Stimulated activated CD4-positive, alpha-beta T cell treated with anti-CD3 and anti-CD28 coated beads, Interleukin-2, amount 100 ng/mL, for 4 hours (primary cell): ENCODE results near the gene FGF14.
"Not testable (repeated sequence)": the region's sequence is repeated elsewhere in the genome, so short reads cannot be mapped to it uniquely, and the experiment has no call there.

Experiments
- DNase-seq: peaks from one replicate; pipeline ENCODE4 v3.0.0-alpha.2; 2020; ENCODE audit warnings: low read depth

Gene FGF14

DNA sequence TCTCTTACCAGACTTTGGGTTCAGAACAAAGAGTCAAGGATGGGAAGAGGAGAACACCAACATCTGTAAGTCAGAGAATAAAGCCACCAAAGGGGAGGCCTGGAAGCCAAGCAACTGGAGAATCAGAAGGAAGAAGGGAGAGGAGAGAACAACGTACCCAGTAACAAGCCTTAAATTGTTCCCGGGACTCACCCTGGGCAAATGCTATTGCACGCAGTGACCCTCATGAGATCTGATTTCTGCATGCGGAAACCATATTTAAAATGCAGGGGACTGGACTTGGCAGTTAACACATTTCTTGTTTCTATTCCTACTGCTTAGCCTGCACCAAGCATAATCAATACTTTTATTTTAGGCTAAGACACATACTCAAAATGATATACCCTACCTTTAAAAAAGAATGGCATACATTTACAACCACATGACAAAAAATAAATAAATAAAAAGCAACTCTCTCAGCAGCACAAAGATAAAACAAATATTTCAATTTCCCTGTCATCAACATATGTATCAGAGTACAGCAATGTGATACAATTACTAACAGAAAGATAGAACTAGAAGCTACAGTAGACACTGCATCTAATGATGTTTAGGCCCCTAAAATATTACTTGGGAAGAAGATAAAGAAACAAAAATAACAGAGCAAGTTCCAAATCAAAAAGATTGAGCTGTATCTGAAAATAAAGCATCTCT is 534.8 kb downstream of the FGF14 start:
- DNase-seq = no peak

- DNase-seq = no peak
Observed at GRCh38 chr13:101858860-101859259, 543.0 kb downstream of the FGF14 start.

GRCh38 chr13:101846701-101847100 is 555.1 kb downstream of the FGF14 start:
- no peak for DNase-seq

DNA sequence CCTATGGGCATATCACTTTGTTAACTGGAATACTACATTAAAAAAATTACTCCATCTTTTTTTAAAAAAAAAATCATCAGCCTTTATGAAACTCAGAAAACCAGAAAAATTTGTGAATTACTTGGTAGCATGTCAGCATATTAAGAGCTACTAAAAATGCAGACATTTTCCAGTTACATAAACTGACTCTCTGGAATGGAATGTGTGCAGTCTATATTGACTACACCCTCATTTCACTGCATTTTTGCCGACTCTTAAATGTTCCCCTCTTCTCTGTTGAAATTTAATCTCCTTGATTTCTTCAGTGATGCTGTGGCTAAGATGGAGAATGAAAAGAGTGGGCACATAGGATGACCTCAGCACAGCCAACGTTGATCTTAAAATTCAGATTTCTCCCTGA is 555.6 kb downstream of the FGF14 start:
- DNase-seq = no peak

DNA sequence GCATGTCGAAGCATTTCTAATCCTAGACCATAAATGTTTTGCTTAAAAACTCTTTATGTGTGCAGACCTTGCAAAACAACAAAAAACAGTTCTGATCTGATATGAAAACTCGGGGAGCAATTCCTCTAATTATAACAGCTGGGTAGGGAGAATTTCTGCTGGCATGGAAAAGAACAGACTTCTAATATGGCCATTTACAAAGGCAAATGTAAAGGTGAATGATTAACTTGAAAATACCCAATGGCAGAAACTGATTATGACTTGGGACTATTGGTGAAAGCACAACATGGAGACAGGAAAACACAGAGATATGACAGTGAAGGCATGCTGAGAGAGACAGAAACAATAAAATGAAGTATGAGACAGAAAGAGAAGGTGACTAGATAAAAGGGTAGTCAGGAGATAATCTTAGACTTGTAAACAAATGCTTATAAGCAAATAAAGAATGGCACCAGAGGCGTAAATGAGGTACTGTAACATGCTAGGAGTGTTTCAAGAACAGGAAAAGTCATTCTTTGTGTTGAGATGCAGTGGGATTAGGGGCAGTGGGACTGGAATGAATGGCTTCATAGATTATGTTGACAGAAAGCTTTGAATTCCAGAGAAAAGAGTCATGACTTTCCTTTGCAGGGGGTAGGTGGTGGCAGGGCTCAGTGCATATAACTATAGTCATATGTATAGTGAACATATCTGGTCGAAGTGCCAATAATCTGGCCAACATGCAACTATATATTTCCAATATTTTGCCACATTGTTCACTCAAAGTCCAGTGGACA is 556.4 kb downstream of the FGF14 start:
- DNase-seq = no peak

GRCh38 chr13:101841698-101842097 is 560.1 kb downstream of the FGF14 start:
- DNase-seq = no peak

DNA sequence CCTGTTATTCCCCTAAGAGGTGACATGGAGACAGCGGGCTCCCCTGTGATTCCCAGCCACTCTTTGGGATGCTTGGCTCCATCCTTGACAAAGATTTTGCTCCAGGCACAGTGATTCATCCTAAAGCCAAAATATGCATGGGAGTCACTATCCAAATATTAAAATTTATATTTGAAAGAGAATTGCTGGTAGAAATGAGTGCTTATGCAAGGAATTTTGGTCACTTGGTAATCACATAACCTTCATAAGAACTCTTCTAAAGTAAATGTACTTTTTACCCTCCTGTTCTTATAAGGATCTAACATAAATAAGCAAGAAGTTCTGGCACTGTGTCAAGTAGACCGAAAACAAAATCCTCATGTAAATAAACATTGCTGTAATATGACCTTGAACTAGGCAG is 563.5 kb downstream of the FGF14 start:
- no peak for DNase-seq

- not testable (repeated sequence) for DNase-seq
Observed at GRCh38 chr13:101837778-101838177, 564.1 kb downstream of the FGF14 start.

DNA sequence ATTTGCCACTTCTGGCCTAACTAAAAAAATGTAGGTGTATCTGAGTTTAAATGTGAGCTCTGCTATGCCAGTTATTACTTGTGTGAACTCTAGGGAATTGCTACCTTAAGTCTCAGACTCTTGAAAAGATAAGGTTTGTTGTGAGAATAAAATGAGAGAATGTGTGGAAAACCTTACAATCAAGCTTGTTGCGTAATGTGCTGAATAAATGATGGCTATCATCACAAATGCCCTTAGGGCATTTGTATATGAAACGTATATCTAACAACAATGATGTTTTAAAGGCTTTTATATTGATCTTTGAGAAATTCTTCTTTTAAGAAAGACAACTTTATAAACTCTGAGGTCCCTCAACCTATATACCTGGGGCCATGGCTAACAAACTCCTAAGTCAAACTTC is 564.6 kb downstream of the FGF14 start:
- DNase-seq = no peak

DNA sequence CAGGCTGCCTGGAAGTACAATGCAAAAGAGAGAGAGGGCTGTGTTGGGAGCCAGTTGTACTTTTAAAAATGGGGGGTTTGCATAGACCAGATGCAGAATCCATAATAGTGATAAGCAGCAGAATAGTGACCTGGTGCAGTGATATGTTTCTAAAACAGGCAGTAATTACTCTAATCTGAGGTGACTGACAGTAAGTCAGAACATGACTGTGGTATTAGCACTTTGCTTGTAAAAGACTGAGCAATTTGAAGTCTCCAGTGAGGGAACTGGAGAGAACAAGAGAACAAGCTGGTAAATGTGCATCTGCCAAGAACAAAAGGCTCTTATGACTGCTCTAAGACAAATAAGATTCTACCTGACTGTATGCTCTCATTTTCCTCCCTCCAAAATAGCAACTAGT is 565.9 kb downstream of the FGF14 start:
- no peak for DNase-seq

- no peak for DNase-seq
Observed at GRCh38 chr13:101833671-101834070, 568.2 kb downstream of the FGF14 start.

DNA sequence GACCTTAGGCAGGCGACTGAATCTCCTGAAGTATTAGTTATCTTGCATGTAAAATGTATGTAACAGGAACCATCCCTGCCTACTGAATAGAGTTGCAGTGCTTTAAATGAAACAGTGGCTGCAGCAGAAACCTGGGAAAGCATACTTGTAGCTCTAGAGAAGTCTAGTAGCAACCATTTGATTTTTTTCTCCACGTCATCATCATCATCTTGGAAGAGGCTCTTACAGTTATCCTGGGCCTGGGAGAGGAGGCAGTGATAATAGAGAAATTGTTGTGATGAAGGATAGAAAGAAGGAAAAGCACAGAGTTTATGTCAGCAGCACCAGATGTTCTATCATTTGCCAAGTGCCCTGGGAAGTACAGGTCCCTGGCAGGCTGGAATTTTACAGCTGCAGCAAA is 571.8 kb downstream of the FGF14 start:
- DNase-seq = no peak

GRCh38 chr13:101829484-101829883 is 572.4 kb downstream of the FGF14 start:
- DNase-seq = no peak

DNA sequence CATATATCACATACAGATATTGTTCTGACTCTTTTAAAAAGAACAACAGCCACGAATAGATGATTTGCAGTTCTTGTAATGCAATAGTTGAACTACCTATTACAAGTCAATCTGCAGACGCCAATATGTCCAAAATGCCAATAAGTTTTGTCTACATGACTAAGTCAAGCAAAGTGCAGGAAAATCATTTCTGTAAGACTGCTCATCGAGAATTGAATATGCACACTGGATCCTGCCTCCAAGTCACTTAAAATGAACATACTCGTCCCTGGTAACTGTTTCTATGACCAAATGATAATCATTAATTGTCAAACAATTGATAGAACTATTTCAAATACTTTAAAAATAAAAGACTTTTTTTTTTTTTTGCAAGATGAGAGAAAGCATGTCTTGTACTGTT is 573.7 kb downstream of the FGF14 start:
- no peak for DNase-seq

- no peak for DNase-seq
Observed at GRCh38 chr13:101817898-101818297, 584.0 kb downstream of the FGF14 start.

DNA sequence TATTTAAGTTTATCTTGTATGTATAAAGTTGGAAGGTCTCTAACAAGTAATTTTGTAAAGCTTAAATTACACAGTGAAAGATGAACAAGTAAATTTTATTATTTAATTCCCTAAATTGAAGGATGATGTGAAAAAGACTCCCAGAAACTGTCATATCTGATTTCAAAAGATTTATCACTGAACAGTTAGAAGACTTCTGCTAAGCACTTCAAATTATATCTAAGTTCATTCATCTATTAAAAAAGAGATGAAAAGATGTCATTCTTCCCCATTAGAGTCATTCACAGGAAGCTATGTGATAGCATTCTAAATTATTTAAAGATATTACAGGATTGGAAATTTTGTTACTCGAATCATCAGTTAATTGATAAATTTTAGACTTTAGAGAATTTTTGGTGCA is 590.0 kb downstream of the FGF14 start:
- no peak for DNase-seq

- DNase-seq = no peak
Observed at GRCh38 chr13:101811284-101811839, 590.5 kb downstream of the FGF14 start.

DNA sequence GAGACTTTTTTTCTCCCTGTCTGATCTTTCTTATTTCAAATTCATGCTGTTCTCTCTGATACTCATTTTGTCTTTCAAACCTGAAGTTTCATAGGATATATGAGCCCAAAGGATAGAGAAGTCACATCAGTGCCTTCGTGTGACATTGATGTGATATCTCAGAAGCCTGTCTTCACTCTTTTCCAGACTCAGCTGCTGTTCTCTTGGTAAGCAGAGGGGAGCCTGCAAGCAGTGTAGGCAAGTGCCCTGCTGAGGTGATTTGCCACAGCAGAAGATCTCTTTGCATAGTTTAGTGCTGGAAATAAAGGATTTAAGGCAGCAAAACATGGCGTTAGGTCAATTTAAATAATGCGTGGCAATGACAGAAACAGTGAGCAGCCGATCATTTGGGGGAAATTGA is 602.7 kb downstream of the FGF14 start:
- DNase-seq = no peak

DNA sequence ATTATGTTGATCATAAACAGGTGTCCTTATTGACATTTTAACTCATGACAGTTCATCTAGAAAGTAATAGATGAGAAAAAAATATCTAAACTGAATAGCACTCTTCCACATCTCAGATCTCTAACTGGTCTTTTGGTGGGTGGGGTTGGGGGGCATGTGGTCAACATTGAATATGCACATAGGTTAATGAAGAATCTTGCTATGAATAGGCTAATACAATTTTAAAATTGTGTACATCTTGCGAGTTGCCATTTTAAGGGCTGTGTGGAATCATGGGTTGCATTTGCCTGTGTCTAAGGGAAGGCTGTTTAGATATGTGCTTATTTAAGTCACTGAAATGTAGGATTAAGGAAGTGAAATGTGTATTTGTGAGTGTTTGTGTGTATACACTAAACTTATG is 603.4 kb downstream of the FGF14 start:
- no peak for DNase-seq

GRCh38 chr13:101795460-101795859 is 606.4 kb downstream of the FGF14 start:
- DNase-seq = no peak

DNA sequence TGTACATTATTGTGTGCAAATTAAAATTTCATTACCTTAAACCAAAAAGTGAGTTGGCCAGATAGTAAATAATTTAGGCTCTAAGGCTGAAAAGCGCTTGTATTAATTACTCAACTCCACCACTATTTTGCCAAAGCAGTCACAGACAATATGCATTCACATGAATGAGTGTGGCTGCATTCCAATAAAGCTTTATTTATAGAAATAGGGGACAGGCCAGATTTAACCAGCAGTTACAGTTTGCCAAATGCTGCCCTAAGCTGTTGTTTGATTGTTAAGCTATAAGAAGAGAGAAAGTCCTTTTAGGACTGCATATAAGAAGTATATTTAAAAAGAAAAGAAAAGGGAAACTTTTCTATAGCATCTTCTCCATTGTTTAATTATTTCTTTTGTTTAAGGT is 606.8 kb downstream of the FGF14 start:
- no peak for DNase-seq

DNA sequence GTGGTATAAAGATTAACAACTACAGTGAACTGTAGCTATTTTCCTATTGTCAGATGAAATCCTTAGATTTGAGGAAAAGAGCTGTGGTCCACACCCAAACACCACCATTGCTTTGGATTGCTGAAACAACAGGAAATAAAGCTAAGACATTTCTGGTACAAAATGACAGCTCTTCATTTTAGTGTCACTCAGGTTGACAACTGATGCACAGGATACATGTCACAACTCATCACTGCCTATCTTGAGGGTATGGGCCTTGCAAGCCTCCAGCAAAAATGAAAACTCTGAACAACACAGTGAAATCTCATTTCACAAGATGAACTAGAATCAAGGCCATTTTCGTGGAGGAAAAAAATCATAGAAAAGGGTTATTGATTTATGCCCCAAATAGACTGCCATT is 609.7 kb downstream of the FGF14 start:
- no peak for DNase-seq

DNA sequence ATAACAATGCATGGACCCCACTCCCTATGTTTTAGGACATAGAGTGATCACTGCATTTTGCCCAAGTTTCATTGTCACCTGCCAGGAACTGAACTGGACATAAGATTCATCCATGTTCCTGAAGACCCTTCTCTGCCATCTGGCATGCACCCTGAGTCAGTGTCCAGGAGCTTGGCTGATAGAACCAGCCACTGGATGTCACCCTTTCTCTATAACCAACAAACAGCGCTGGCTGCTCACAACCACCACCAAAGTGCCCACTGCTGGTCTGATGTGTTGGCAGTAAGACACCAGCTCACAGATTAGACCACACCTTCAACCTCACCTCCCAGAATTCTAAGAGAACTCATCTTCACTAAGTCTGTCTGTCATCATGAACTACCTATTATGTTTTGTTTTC is 616.0 kb downstream of the FGF14 start:
- DNase-seq = no peak

DNA sequence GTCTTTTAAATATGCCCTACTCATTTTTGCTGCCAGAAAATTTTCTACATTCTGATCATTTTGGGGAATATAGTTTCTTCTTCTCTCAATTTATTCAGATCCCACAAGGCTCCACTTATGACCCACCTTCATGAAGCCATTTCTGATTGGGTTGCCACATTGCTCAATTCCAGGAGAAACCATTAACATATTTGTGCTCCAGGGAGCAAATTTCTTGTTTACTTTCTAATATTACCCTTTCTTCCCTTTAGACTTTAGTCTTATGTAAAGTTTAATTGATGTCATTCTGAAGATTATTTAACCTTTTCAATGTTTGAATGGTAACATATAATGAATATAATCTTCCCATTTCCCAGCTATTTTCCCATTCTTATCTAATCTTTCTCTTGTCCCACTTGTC is 617.5 kb downstream of the FGF14 start:
- no peak for DNase-seq
